Testis (tissue), 2 donors: ENCODE results near the gene TAB2.

Experiments
- POLR2A ChIP-seq: fragments of 450-650 bp; IDR thresholded peaks from one replicate; pipeline ENCODE4 v1.6.1; 2017; ENCODE audit warnings: antibody characterized with exemption, mild to moderate bottlenecking, moderate library complexity
- TF ChIP-seq, protein P1 (sequence below), 3 experiments: fragments of 450-650 bp in 2 of 3; fragments of 200-600 bp in 1 of 3; sonication (generic) in 1 of 3; IDR thresholded peaks; one replicate each; pipeline ENCODE4 v1.5.1; 2016 to 2019; ENCODE audit warnings: antibody characterized with exemption in 3 of 3, mild to moderate bottlenecking in 2 of 3, moderate library complexity in 1 of 3

GRCh38 chr6:149359440-149359839, 41.9 kb downstream of the TAB2 start:
- TF ChIP-seq POLR2A, result no peak
- TF ChIP-seq, protein P1, sequence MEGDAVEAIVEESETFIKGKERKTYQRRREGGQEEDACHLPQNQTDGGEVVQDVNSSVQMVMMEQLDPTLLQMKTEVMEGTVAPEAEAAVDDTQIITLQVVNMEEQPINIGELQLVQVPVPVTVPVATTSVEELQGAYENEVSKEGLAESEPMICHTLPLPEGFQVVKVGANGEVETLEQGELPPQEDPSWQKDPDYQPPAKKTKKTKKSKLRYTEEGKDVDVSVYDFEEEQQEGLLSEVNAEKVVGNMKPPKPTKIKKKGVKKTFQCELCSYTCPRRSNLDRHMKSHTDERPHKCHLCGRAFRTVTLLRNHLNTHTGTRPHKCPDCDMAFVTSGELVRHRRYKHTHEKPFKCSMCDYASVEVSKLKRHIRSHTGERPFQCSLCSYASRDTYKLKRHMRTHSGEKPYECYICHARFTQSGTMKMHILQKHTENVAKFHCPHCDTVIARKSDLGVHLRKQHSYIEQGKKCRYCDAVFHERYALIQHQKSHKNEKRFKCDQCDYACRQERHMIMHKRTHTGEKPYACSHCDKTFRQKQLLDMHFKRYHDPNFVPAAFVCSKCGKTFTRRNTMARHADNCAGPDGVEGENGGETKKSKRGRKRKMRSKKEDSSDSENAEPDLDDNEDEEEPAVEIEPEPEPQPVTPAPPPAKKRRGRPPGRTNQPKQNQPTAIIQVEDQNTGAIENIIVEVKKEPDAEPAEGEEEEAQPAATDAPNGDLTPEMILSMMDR (IDR thresholded peaks at IDR 0.05), result no peak
